Motor neuron (in vitro differentiated cells): ENCODE measurements around the gene XK. TPM values are rescaled to one million over a fixed set of nuclear protein-coding genes. Genes with fewer than 3 reads are reported as not detected.

Experiments used
- ATAC-seq, 8 experiments: fragments of 200-7000 bp; cut with Tn5 transposase; replicated peaks in 6 of 8; 2 replicates each; pipeline ENCODE4 v1.8.0; 2021; ENCODE audit warnings: mild to moderate bottlenecking in 8 of 8, moderate library complexity in 8 of 8
- H3K27ac ChIP-seq, 2 donors: fragments of 250-450 bp; sonication (Bioruptor Pico); 2 replicates each; pipeline ENCODE4 v1.9.0; 2021; ENCODE audit warnings: antibody characterized with exemption in 2 of 2, mild to moderate bottlenecking in 2 of 2, moderate library complexity in 1 of 2
- H3K4me1 ChIP-seq, 2 donors: fragments of 250-450 bp; sonication (Bioruptor Pico); replicated peaks in 1 of 2; 2 replicates each; pipeline ENCODE4 v1.6.1; 2021; ENCODE audit warnings: antibody characterized with exemption in 2 of 2, mild to moderate bottlenecking in 2 of 2, moderate library complexity in 1 of 2
- H3K4me3 ChIP-seq, 5 donors: fragments of 250-450 bp; sonication (Bioruptor Pico); 2 replicates each; pipeline ENCODE4 v1.9.0; 2021; ENCODE audit warnings: antibody characterized with exemption in 5 of 5, mild to moderate bottlenecking in 5 of 5, moderate library complexity in 4 of 5
- WGBS, 10 experiments: fragments of 450-650 bp; shearing (Covaris generic); methylation state at CpG; one replicate each; pipeline ENCODE4 v1.0.0; 2022; 5-methylcytosine and 5-hydroxymethylcytosine counted together
- in situ Hi-C, 9 experiments: fragments of 400-800 bp; cut with MboI; loops; one replicate each; pipeline ENCODE4 v1.15.0; 2021; ENCODE audit warnings: low sequenced_read_pairs in 9 of 9, low pct_unique_long_range_greater_than_20kb in 2 of 9; ENCODE audit not compliant: unreplicated experiment in 9 of 9
- total RNA-seq, 8 experiments: library from RNA; unstranded; fragments of 300-600 nt; gene quantifications; 2 replicates each; pipeline versions ENCODE4 v1.2.3 to v1.2.4, GENCODE V29; 2022

The XK gene
- total RNA-seq, 8 experiments from 2014 or later: 0.21 to 3.9 (median 2.5) TPM

- no peak for ATAC-seq
- in situ Hi-C loops: no loop called here
- Histone ChIP-seq H3K27ac (no peak overlapping the region), H3K4me1 (no peaks in the 10 kb centered on the region), H3K4me3 (no peak overlapping the region)
- 38% methylated on average over 1 of the region's 1 CpG; no CpG with 5 or more reads in 9 of the 10 experiments for WGBS, 10 experiments
These were observed 26.5 kb upstream of the XK start for GRCh38 chrX:37659047-37659446.

GRCh38 chrX:37662181-37662580 is 23.4 kb upstream of the XK start:
- H3K4me1 ChIP-seq: no peaks in the 10 kb centered on the region
- peak in 2 of 8 experiments; percentile 24 to 29 for ATAC-seq
- 0 to 100% (median 53%) methylated on average over 1 to 4 of the region's 4 CpGs; no CpG with 5 or more reads in 5 of the 10 experiments for WGBS, 10 experiments
- H3K4me3 ChIP-seq: no peak overlapping the region
- no peak overlapping the region for H3K27ac ChIP-seq
- in situ Hi-C loops: no loop called here

- Histone ChIP-seq H3K4me1 (no peaks in the 10 kb centered on the region), H3K27ac (no peak overlapping the region), H3K4me3 (no peak overlapping the region)
- ATAC-seq: peak in 1 of 8 experiments; percentile 33
- in situ Hi-C loops: no loop called here
These were observed 19.1 kb upstream of the XK start for GRCh38 chrX:37666516-37666915.

- no peak for ATAC-seq
These were observed 18.4 kb upstream of the XK start for GRCh38 chrX:37667141-37667540.

GRCh38 chrX:37672563-37672962 is 13.0 kb upstream of the XK start:
- WGBS, 10 experiments: 25 to 42% (median 40%) methylated on average over 1 to 3 of the region's 4 CpGs; no CpG with 5 or more reads in 7 of the 10 experiments
- in situ Hi-C loops: no loop called here
- H3K27ac ChIP-seq: no peak overlapping the region
- H3K4me3 ChIP-seq: no peak overlapping the region
- no peaks in the 10 kb centered on the region for H3K4me1 ChIP-seq
- ATAC-seq: no peak

More at GRCh38 chrX:37667141-37667540, 18.4 kb upstream of the XK start:
- WGBS, 10 experiments: 78 to 100% (median 91%) methylated on average over 1 to 6 of the region's 6 CpGs; no CpG with 5 or more reads in 6 of the 10 experiments
- in situ Hi-C loops: no loop called here
- H3K4me3 ChIP-seq: no peak overlapping the region
- no peak overlapping the region for H3K27ac ChIP-seq
- H3K4me1 ChIP-seq: no peaks in the 10 kb centered on the region

- H3K4me3 ChIP-seq: no peak overlapping the region
- no peak overlapping the region for H3K27ac ChIP-seq
- no peaks in the 10 kb centered on the region for H3K4me1 ChIP-seq
- in situ Hi-C loops: no loop called here
- no peak for ATAC-seq
These were observed 8.8 kb upstream of the XK start for GRCh38 chrX:37676811-37677210.

- Histone ChIP-seq H3K4me1 (no peaks in the 10 kb centered on the region), H3K27ac (no peak overlapping the region), H3K4me3 (no peak overlapping the region)
- ATAC-seq: no peak
- 0 to 100% (median 20%) methylated on average over 1 of the region's 1 CpG; no CpG with 5 or more reads in 6 of the 10 experiments for WGBS, 10 experiments
- in situ Hi-C loops: no loop called here
These were observed 8.3 kb upstream of the XK start for GRCh38 chrX:37677243-37677642.

GRCh38 chrX:37677765-37678164 is 7.8 kb upstream of the XK start:
- H3K4me3 ChIP-seq: no peak overlapping the region
- ATAC-seq: no peak
- WGBS, 10 experiments: 42 to 100% (median 80%) methylated on average over 1 of the region's 1 CpG; no CpG with 5 or more reads in 6 of the 10 experiments

GRCh38 chrX:37678574-37678973 is 7.0 kb upstream of the XK start:
- WGBS, 10 experiments: 50 to 100% (median 100%) methylated on average over 1 of the region's 1 CpG; no CpG with 5 or more reads in 5 of the 10 experiments
- no peaks in the 10 kb centered on the region for H3K4me1 ChIP-seq
- no peak overlapping the region for H3K4me3 ChIP-seq
- H3K27ac ChIP-seq: no peak overlapping the region
- in situ Hi-C loops: no loop called here
- ATAC-seq: no peak

More at GRCh38 chrX:37677765-37678164, 7.8 kb upstream of the XK start:
- H3K27ac ChIP-seq: no peak overlapping the region
- no peaks in the 10 kb centered on the region for H3K4me1 ChIP-seq
- in situ Hi-C loops: no loop called here

- Histone ChIP-seq H3K27ac (no peak overlapping the region), H3K4me3 (no peak overlapping the region), H3K4me1 (peaks cover 0 to 3% of the 10 kb centered on the region in 2 donors)
- no peak for ATAC-seq
- 0 to 100% (median 67%) methylated on average over 1 of the region's 1 CpG; no CpG with 5 or more reads in 5 of the 10 experiments for WGBS, 10 experiments
- in situ Hi-C loops: no loop called here
These were observed 6.4 kb upstream of the XK start for GRCh38 chrX:37679230-37679629.

GRCh38 chrX:37679888-37680287 is 5.7 kb upstream of the XK start:
- in situ Hi-C loops: no loop called here
- Histone ChIP-seq H3K4me1 (peaks cover 0 to 10% of the 10 kb centered on the region in 2 donors), H3K4me3 (no peak overlapping the region), H3K27ac (no peak overlapping the region)
- 44 to 57% methylated on average over 1 of the region's 1 CpG; no CpG with 5 or more reads in 8 of the 10 experiments for WGBS, 10 experiments
- no peak for ATAC-seq

GRCh38 chrX:37684426-37684825 is 1.2 kb upstream of the XK start:
- no peak overlapping the region for H3K4me3 ChIP-seq
- H3K27ac ChIP-seq: no peak overlapping the region
- peaks cover 3 to 17% of the 10 kb centered on the region in 2 donors for H3K4me1 ChIP-seq
- in situ Hi-C loops: no loop called here
- peak in 1 of 8 experiments; percentile 31 for ATAC-seq

- ATAC-seq: no peak
- WGBS, 10 experiments: 21 to 80% (median 57%) methylated on average over 1 to 2 of the region's 3 CpGs; no CpG with 5 or more reads in 5 of the 10 experiments
- Histone ChIP-seq H3K27ac (no peak overlapping the region), H3K4me3 (peak overlapping the region; percentile 34 to 50 (median 45)), H3K4me1 (peaks cover 3 to 17% of the 10 kb centered on the region in 2 donors)
- in situ Hi-C loops: no loop called here
These were observed 618 bp upstream of the XK start for GRCh38 chrX:37684973-37685372.

- Histone ChIP-seq H3K4me3 (peak overlapping the region; percentile 34 to 50 (median 45)), H3K27ac (no peak overlapping the region), H3K4me1 (peaks cover 3 to 17% of the 10 kb centered on the region in 2 donors)
- 33 to 100% (median 95%) methylated on average over 1 to 8 of the region's 9 CpGs; no CpG with 5 or more reads in 3 of the 10 experiments for WGBS, 10 experiments
- ATAC-seq: no peak
- in situ Hi-C loops: no loop called here
These were observed 891 bp downstream of the XK start for GRCh38 chrX:37686369-37686995.
